ENCODE data around the gene CDH24. TPM values are rescaled to one million over a fixed set of nuclear protein-coding genes. Genes with fewer than 3 reads are reported as not detected.
A peak's percentile ranks its signal among the peaks of the same experiment; 100 is the strongest.

Gene CDH24
- total and polyA plus RNA-seq, 2 of the 13 experiments (the other 11 are each of a cell fraction or from before 2014, with no cell fraction given): 0.69 to 0.99 TPM

- DNase-seq (ENCODE audit: low spot score) (no peak), ATAC-seq (no peak), FAIRE-seq (no peak)
- H2AFZ ChIP-seq (ENCODE audit: low read length): no peak overlapping the region
- no peak overlapping the region for H3K27ac ChIP-seq (ENCODE audit: extremely low read length, insufficient read depth, low read length)
- in situ Hi-C loops (cut with HindIII; ENCODE audit: extremely low pct_ligation_motif_present, low pct_unique_long_range_greater_than_20kb): no loop called here
- intact Hi-C loops (cut with micrococcal nuclease; ENCODE audit: unreplicated experiment): loop anchor here (1.0 kb wide), 2 partner anchors 9 to 31 kb away; no protein-coding TSS in a partner anchor
- H3K4me1 ChIP-seq (ENCODE audit: insufficient read depth, low read length): no peaks in the 10 kb centered on the region
- H3K79me2 ChIP-seq (ENCODE audit: insufficient read depth, low read length): no peaks in the 10 kb centered on the region
- H3K36me3 ChIP-seq (replicated peaks in 1 of 2; ENCODE audit: control insufficient read depth in 1 of 2, insufficient read depth in 2 of 2, low read length in 2 of 2): peaks cover 63 to 94% of the 10 kb centered on the region in 2 experiments
- TF ChIP-seq CSRNP2 (CRISPR knock-in tag; conservative IDR thresholded peaks at IDR 0.05; ENCODE audit: low read depth) (no peak), AGO2 (optimal IDR thresholded peaks at IDR 0.05; ENCODE audit: low read depth, low read length) (peak; percentile 14)
- no peak overlapping the region for H3K4me2 ChIP-seq (ENCODE audit: low read depth, low read length)
- WGBS (ENCODE audit: low lambda C conversion rate): 97% methylated on average over 5 of the region's 5 CpGs
- POLR2A ChIA-PET: interaction anchor here (1.4 to 5.8 kb wide), 5 partner anchors 9 to 101 kb away, joined by 3 to 85 read pairs (median 12); partner anchors contain the start of genes ACIN1 and C14orf119
- H3K9ac ChIP-seq (ENCODE audit: insufficient read depth, low read depth, low read length): no peak overlapping the region
- no peaks in the 10 kb centered on the region for H3K9me3 ChIP-seq (ENCODE audit: low read length)
- H4K20me1 ChIP-seq (ENCODE audit: insufficient read depth, low read length): peaks cover 9% of the 10 kb centered on the region; the same call in 1 of the 2 replicates
- BruUV-seq (replicated peaks): no TSS peak
- CTCF ChIA-PET (ENCODE audit: low intra/inter-chr PET ratio, low total read pairs): interaction anchor here (1.6 to 4.1 kb wide), 4 partner anchors 9 to 109 kb away, joined by 4 to 20 read pairs (median 8); partner anchors contain the start of gene ACIN1
- no peak overlapping the region for H3K4me3 ChIP-seq (replicated peaks in 1 of 3; ENCODE audit: insufficient read depth in 1 of 3, low read depth in 2 of 3, low read length in 3 of 3)
- H3K27me3 ChIP-seq (ENCODE audit: control insufficient read depth in 1 of 2, insufficient read depth in 2 of 2, low read length in 2 of 2): no peaks in the 10 kb centered on the region
Observed at GRCh38 chr14:23077962-23078361, 20.6 kb upstream of the CDH24 start.

GRCh38 chr14:23076785-23077408, 19.6 kb upstream of the CDH24 start:
- FAIRE-seq: peak; percentile 48
- H3K36me3 ChIP-seq (replicated peaks in 1 of 2; ENCODE audit: control insufficient read depth in 1 of 2, insufficient read depth in 2 of 2, low read length in 2 of 2): peaks cover 64 to 95% of the 10 kb centered on the region in 2 experiments
- TF ChIP-seq MAFF (IDR thresholded peaks at IDR 0.05; ENCODE audit: low read depth, low read length): 0 out of 2 replicates have a peak, but pooled peaks have one; percentile 26
- TF ChIP-seq ZKSCAN1 (IDR thresholded peaks at IDR 0.05; ENCODE audit: low read length): no peak
- peak; percentile 63 for TF ChIP-seq SMC3 (IDR thresholded peaks at IDR 0.05; ENCODE audit: low read length)
- TF ChIP-seq RXRB (CRISPR knock-in tag; IDR thresholded peaks at IDR 0.05; ENCODE audit: borderline replicate concordance): 0 out of 2 replicates have a peak, but pooled peaks have one; percentile 13
- TF ChIP-seq ZSCAN25 (CRISPR knock-in tag; IDR thresholded peaks at IDR 0.05): peak; percentile 43; the same call in 1 of the 2 replicates
- 0 out of 2 replicates have a peak, but pooled peaks have one; percentile 61 for TF ChIP-seq LRRFIP1 (CRISPR knock-in tag; conservative IDR thresholded peaks at IDR 0.05)
- TF ChIP-seq ZNF784 (CRISPR knock-in tag; IDR thresholded peaks at IDR 0.05; ENCODE audit: borderline replicate concordance): 0 out of 2 replicates have a peak, but pooled peaks have one; percentile 52
- 0 out of 2 replicates have a peak, but pooled peaks have one; percentile 30 for TF ChIP-seq ZNF44 (CRISPR knock-in tag; IDR thresholded peaks at IDR 0.05)

More at GRCh38 chr14:23076785-23077408, 19.6 kb upstream of the CDH24 start:
- Histone ChIP-seq H3K9me3 (ENCODE audit: low read length) (no peaks in the 10 kb centered on the region), H3K4me2 (ENCODE audit: low read depth, low read length) (no peak overlapping the region), H4K20me1 (ENCODE audit: insufficient read depth, low read length) (peaks cover 9% of the 10 kb centered on the region; the same call in 1 of the 2 replicates), H3K4me1 (ENCODE audit: insufficient read depth, low read length) (peaks cover 9% of the 10 kb centered on the region), H3K27ac (ENCODE audit: extremely low read length, insufficient read depth, low read length) (no peak overlapping the region), H2AFZ (ENCODE audit: low read length) (no peak overlapping the region), H3K79me2 (ENCODE audit: insufficient read depth, low read length) (peaks cover 1% of the 10 kb centered on the region), H3K9ac (ENCODE audit: insufficient read depth, low read depth, low read length) (no peak overlapping the region), H3K4me3 (replicated peaks in 1 of 3; ENCODE audit: insufficient read depth in 1 of 3, low read depth in 2 of 3, low read length in 3 of 3) (no peak overlapping the region), H3K27me3 (ENCODE audit: control insufficient read depth in 1 of 2, insufficient read depth in 2 of 2, low read length in 2 of 2) (no peaks in the 10 kb centered on the region)
- in situ Hi-C loops (cut with HindIII; ENCODE audit: extremely low pct_ligation_motif_present, low pct_unique_long_range_greater_than_20kb): no loop called here
- CTCF ChIA-PET (ENCODE audit: low intra/inter-chr PET ratio, low total read pairs): interaction anchor here (0.9 to 4.1 kb wide), 8 partner anchors 8 to 110 kb away, joined by 3 to 20 read pairs (median 8); partner anchors contain the start of genes ACIN1 and CDH24
- DNase-seq (ENCODE audit: low spot score) (peak; percentile 68), ATAC-seq (peak; percentile 57)
- POLR2A ChIA-PET: interaction anchor here (0.8 to 5.8 kb wide), 7 partner anchors 8 to 103 kb away, joined by 3 to 85 read pairs (median 5); partner anchors contain the start of genes ACIN1, AJUBA and C14orf119
- intact Hi-C loops (cut with micrococcal nuclease; ENCODE audit: unreplicated experiment): loop anchor here (1.0 kb wide), 2 partner anchors 8 to 32 kb away; no protein-coding TSS in a partner anchor
- no TSS peak for BruUV-seq (replicated peaks)
- 79% methylated on average over 5 of the region's 5 CpGs for WGBS (ENCODE audit: low lambda C conversion rate)
